KBM-7 (cell line): ENCODE results near the gene SINHCAF.

Experiments used
- DNase-seq: peaks from one replicate; pipeline ENCODE4 v3.0.0-alpha.2; 2015
- in situ Hi-C: fragments of 300-500 bp; cut with MboI; formaldehyde crosslinking; loops from 2 replicates; pipeline ENCODE4 v1.14.3; 2020; ENCODE audit warnings: low sequenced_read_pairs, low pct_unique_long_range_greater_than_20kb, mixed read lengths

The SINHCAF gene

GRCh38 chr12:31339831-31340622 is 14.1 kb upstream of the SINHCAF start:
- in situ Hi-C loops, result no loop called here
- DNase-seq, result no peak

DNA sequence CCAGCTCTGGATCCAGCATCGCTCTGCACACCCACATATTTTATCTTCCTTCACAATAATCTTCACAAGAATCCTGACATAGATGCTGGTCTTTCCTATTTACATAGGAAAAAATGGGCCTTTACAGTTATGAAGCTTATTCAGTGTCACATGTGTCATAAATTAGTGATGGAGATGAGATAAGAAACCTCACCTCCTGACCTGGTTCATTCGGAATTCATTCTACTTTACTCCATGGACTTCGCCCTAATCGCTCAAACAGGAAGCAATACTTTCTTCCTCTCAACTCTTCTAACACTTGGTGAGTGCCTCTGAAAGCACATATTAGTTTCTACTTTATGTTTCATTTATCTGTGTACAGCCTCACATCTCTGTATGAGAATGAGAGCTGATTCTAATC is 12.0 kb upstream of the SINHCAF start:
- in situ Hi-C loops, result no loop called here
- DNase-seq, result no peak

DNA sequence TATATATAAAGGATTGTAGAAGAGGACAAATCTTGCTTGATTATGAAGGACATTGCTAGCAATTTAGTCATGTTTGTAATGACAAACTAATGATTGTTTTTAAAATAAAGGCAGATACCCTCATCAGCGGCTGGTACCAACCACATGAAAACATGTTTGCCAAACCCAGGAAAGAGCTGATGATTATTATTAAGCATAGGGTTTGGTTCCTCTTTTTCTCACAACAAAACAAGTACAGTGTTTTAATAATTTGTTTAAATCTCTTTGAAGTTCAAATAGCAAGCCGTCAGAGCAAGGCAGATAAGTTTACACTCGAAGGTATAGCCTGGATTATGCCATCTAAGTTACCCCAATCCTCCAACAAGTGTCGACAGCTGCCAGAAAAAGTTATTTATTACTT is 5.3 kb upstream of the SINHCAF start:
- no peak for DNase-seq
- in situ Hi-C loops, result no loop called here

GRCh38 chr12:31326736-31327659 is 1.0 kb upstream of the SINHCAF start:
- no peak for DNase-seq
- in situ Hi-C loops, result no loop called here

DNA sequence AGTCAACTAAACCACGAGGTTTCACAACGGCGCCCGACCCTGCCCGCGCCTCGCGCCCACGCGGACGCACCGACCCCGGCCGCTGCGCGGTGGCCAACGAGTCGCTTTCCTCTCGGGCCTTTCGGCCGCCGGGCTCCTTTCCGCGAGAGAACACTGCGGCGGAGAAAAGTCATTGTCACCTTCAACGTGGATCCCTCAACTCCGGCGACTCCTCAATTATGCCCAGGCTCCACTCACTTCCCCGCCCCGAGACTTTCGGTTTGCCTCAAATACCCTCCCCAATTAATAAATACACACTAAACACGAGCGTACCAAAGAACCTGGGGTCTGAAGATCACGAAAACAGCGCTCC is 450 bp downstream of the SINHCAF start:
- no peak for DNase-seq
- in situ Hi-C loops, result no loop called here

DNA sequence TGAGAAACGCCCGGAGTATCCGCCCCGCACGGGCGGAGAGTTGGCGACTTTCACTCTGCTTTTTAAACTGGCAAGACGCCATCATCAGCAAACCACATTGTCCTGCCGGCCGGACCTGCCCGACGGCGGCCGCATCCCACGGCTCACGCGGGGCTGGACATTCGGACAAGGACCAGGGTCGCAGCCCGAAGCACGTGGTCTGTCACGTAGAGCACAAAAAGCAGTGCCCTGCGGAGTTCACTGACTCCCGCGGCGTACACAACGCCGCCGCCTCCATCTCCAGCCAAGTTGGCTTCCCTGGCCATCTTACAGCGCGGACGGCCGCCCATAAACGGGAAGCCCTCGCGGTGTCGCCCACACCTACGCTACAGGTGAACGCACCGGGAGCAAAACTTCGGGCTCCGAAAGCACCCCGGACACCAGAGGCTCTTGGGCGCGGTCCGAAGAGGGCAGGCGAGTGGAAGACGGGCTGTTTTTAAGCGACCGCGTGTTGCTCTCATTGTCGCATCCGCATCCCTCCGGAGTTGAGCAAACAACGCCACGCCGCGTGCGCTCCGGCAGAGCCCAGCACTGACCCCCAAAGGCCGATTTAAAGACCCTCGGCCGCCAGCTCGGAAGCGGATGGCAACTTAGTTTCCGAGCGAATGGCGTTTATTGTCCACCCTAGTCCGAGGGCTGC is 966 bp downstream of the SINHCAF start:
- in situ Hi-C loops, result no loop called here
- peak; percentile 53 for DNase-seq

GRCh38 chr12:31324116-31324844 is 1.7 kb downstream of the SINHCAF start:
- peak; percentile 78 for DNase-seq
- in situ Hi-C loops, result no loop called here

GRCh38 chr12:31323391-31324115 is 2.4 kb downstream of the SINHCAF start:
- DNase-seq, result peak; percentile 72

DNA sequence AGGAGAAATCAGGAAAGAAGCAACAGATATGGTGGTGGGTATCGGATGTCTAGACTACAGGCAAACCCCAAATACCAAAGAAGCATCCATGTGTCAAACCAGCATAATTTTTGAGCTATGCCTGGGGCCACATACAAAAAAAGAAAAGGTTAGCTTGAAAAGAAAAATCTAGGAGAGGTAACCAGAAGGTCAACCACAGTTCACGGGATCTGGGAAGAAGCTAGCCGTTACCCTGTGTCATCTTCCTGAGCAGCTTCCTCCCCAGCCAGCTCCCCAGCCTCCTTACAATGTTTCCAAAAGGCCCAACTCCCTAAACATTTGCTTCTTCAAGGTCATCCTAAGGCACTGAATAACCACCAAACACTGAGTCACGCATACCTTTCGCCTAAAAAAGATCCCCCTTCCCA is 3.1 kb downstream of the SINHCAF start:
- in situ Hi-C loops, result no loop called here
- DNase-seq, result peak; percentile 45

More at GRCh38 chr12:31323391-31324115, 2.4 kb downstream of the SINHCAF start:
- in situ Hi-C loops, result no loop called here

DNA sequence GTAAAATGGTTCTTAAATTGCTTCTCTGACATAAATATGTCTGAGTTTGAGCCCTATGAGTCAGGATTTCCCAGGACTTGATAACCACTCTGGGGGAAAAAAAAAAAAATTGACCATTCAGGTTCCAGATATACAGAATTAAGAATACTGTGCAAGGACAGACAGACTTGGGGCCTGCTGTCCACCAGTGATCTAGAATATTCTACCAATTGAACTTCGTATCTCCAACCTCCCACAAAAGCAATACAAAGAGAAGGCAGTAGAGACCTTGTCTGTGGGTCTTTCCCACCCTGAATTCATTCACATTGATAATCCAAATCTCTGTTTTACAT is 4.1 kb downstream of the SINHCAF start:
- in situ Hi-C loops, result no loop called here
- DNase-seq, result no peak

- in situ Hi-C loops, result no loop called here
- DNase-seq, result no peak
Measured at GRCh38 chr12:31321186-31321896, 4.6 kb downstream of the SINHCAF start.

DNA sequence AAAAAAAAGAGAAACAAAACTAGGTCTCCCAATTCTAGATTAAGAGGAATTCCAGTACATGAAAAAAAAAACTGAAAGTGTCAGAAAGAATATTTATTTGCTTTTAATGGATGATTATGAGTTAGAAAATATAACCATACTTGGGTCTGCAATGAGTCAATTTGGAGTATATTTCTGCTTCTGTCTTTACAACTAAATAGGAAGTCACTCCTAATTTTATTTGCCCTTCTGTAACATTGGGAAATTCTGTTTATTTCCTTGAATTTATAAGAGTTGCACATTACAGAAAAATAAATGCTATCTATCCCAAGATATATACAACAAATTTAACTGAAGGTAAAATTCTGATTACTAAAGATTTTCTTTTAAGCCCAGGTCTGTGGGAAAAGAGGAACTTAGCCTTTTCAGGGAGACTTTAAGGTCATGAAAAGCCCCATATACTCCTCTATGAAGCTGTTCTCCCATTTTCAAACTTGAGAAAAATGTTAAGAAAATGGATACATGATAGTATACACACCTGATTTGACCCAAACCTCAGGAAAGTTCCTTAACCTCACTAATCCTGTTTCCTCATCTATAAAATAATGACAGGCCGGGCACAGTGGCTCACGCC is 7.2 kb downstream of the SINHCAF start:
- in situ Hi-C loops, result no loop called here
- DNase-seq, result peak; percentile 44

DNA sequence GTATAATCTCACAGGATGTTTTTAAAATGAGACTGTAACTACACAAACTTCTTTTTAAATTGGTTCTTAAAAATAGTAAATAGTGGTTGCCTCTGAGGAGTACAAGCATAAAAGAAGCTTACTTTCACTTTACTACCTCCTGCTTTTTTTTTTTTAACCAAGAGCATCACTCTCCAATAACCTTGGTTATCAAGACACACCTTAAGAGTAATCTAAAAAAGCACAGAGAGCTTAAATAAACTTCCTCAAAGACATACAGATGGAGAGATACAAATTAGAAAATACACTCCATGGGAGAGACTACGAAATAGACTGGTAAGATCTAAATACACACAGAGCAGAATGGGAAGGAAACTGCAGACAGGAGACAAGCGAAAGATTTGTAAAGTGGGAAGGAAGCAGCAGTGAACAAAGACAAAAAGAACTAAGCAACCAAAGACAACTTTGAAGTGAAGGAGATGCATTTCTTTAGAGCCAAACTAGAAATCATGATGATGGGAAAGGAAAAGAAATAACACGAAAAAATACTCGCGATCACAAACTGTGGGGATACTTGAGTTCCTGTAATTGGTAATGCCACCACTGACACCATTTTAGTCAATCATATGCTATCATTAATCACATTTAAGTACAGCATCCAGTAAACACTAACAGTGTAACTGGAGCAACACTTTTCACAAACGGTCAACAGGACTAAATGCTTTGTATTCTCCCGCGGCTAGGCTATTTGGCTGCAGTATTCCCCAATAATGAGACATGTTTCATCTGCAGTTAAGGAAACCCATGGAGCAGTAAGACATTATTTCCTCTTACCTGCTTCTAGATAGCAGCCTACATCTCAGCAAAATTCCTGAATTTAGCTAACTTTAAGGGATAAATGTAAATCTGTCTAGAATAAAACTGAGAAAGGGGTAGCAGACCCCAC is 8.2 kb downstream of the SINHCAF start:
- peak; percentile 62 for DNase-seq
- in situ Hi-C loops, result no loop called here

DNA sequence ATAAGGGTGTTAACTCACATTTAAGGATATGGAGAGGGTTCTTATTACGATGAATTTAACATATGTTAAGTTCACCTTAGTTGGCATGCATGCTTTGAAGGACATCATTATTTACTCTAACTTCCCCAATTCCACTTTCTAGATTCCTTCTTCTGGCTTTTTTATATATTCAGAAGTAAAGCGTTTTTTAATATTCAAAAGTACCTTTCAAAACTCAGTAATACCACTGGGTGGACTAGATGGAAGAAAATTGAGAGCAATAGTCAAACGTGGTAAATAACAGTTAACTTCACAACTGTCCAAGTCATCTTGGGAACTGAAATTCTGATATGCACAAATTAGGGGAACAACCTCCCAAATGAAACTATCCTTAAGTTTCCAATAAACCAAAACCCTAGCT is 9.1 kb downstream of the SINHCAF start:
- no peak for DNase-seq

DNA sequence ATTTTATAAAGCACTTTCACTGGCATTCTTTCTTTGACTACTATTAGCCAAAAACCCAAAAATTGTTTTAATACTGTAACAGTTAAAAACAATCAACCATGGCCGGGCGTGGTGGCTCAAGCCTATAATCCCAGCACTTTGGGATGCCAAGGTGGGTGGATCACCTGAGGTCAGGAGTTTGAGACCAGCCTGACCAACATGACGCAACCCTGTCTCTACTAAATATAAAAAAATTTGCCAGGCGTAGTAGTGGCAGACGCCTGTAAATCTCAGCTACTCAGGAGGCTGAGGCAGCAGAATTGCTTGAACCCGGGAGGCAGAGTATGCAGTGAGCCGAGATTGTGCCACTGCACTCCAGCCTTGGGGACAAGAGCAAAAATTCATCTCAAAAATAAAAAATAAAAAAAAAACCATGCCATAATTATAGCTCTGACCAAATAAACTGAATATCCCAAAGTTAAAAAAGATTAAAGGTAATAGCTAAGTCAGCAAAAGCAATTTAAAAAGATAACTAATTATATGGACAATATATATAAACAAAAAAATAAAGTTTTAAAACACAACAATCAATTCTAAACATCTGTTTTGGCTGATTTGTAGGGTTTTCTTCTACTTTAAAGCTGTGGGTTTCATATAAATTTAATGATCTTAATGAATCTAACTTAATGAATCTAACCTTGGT is 10.0 kb downstream of the SINHCAF start:
- no peak for DNase-seq
- in situ Hi-C loops, result no loop called here

More for the DNA sequence above, 9.1 kb downstream of the SINHCAF start:
- in situ Hi-C loops, result no loop called here

GRCh38 chr12:31315044-31315715 is 10.8 kb downstream of the SINHCAF start:
- DNase-seq, result no peak

More at GRCh38 chr12:31315044-31315715, 10.8 kb downstream of the SINHCAF start:
- in situ Hi-C loops, result no loop called here
